Peyer's patch (tissue), 4 donors: Measurements from ENCODE around the gene SPACA9. TPM values are rescaled to one million over a fixed set of nuclear protein-coding genes. Genes with fewer than 3 reads are reported as not detected.

ENCODE experiments used
- DNase-seq, 3 donors: peaks; one replicate each; pipeline ENCODE4 v3.0.0-alpha.2; 2017 to 2019
- H3K27ac ChIP-seq, 4 donors: fragments of 200-600 bp; sonication (generic); one replicate each; pipeline ENCODE4 v1.5.1; 2016 to 2019
- H3K27me3 ChIP-seq, 2 donors: fragments of 200-600 bp; sonication (generic); one replicate each; pipeline ENCODE4 v1.5.1; 2019
- H3K36me3 ChIP-seq, 3 donors: fragments of 200-600 bp; sonication (generic); one replicate each; pipeline ENCODE4 v1.5.1; 2016 to 2019
- H3K4me1 ChIP-seq, 4 donors: fragments of 200-600 bp; sonication (generic); one replicate each; pipeline ENCODE4 v1.5.1; 2016 to 2019
- H3K4me3 ChIP-seq, 4 donors: fragments of 200-600 bp; sonication (generic); 1 replicate in 3 of 4; 2 replicates in 1 of 4; pipeline ENCODE4 v1.5.1; 2016 to 2019; ENCODE audit warnings: mild to moderate bottlenecking in 1 of 4
- H3K9me3 ChIP-seq, 4 donors: fragments of 200-600 bp; sonication (generic); one replicate each; pipeline ENCODE4 v1.5.1; 2016 to 2019; ENCODE audit warnings: mild to moderate bottlenecking in 1 of 4
- POLR2A ChIP-seq, 2 donors: fragments of 450-650 bp; IDR thresholded peaks; one replicate each; pipeline ENCODE4 v1.5.1; 2017; ENCODE audit warnings: antibody characterized with exemption in 2 of 2, mild to moderate bottlenecking in 2 of 2, moderate library complexity in 2 of 2
- total RNA-seq, 4 donors: library from RNA; depleted of rRNA; stranded (reverse); fragments of >200 nt; gene quantifications; one replicate each; pipeline ENCODE4 v1.1.0, GENCODE V29; 2016
- TF ChIP-seq, protein P1 (sequence below), 6 experiments: fragments of 450-650 bp in 4 of 6; fragments of 200-600 bp in 2 of 6; sonication (generic) in 1 of 6; IDR thresholded peaks; one replicate each; pipeline ENCODE4 v1.5.1; 2017 to 2019; ENCODE audit warnings: antibody characterized with exemption in 6 of 6, mild to moderate bottlenecking in 3 of 6, moderate library complexity in 1 of 6

SPACA9 gene
- total RNA-seq, 4 donors from 2014 or later: 0.53 to 1.8 (median 1.2) TPM; not detected in 1

DNA sequence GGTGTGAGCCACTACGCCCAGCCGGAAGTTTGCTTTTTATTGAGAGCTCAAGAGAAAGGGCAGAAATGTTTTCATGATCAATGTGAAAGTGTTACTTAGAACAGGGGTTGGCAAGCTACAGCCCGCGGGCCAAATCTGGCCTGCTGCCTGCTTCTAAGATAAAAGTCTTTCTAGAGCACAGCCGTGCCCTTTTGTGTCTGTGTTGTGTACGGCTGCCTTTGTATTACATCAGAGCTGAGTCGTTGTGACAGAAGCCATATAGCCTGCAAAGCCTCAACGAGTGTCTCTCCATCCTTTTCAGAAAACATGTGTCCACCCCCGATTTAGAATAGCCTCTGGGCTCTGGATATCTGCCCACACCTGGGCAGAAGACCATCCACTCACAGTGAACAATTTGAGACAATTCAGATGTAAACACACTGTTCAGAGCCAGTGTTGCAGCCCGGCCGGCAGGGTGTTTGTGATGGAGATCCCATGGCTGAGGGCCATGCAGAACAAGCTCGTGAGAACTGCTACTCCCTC is 29.5 kb upstream of the SPACA9 start:
- Histone ChIP-seq H3K27ac (no peak overlapping the region), H3K9me3 (no peaks in the 10 kb centered on the region), H3K4me3 (no peak overlapping the region), H3K36me3 (no peaks in the 10 kb centered on the region), H3K27me3 (no peaks in the 10 kb centered on the region), H3K4me1 (no peaks in the 10 kb centered on the region)
- TF ChIP-seq, protein P1, sequence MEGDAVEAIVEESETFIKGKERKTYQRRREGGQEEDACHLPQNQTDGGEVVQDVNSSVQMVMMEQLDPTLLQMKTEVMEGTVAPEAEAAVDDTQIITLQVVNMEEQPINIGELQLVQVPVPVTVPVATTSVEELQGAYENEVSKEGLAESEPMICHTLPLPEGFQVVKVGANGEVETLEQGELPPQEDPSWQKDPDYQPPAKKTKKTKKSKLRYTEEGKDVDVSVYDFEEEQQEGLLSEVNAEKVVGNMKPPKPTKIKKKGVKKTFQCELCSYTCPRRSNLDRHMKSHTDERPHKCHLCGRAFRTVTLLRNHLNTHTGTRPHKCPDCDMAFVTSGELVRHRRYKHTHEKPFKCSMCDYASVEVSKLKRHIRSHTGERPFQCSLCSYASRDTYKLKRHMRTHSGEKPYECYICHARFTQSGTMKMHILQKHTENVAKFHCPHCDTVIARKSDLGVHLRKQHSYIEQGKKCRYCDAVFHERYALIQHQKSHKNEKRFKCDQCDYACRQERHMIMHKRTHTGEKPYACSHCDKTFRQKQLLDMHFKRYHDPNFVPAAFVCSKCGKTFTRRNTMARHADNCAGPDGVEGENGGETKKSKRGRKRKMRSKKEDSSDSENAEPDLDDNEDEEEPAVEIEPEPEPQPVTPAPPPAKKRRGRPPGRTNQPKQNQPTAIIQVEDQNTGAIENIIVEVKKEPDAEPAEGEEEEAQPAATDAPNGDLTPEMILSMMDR (IDR thresholded peaks at IDR 0.05): no peak
- TF ChIP-seq POLR2A (IDR thresholded peaks at IDR 0.05): no peak
- no peak for DNase-seq

DNA sequence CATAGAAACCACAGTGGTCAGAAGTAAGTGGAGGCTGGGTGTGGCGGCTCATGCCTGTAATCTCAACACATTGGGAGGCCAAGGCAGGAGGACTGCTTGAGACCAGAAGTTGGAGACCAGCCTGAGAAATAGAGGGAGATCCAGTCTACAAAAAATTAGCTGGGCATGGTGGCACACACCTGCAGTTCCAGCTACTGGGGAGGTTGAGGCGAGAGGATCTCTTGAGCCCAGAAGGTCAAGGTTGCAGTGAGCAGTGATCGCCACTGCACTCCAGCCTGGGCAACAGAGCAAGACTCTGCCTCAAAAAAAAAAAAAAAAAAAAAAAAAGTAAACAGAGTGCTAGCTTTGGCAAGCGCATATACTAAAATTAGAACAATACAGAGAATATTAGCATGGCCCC is 25.2 kb upstream of the SPACA9 start:
- DNase-seq: no peak
- Histone ChIP-seq H3K36me3 (no peaks in the 10 kb centered on the region), H3K27ac (no peak overlapping the region), H3K4me3 (no peak overlapping the region), H3K27me3 (no peaks in the 10 kb centered on the region), H3K9me3 (no peaks in the 10 kb centered on the region), H3K4me1 (peaks cover 0 to 13% (median 0%) of the 10 kb centered on the region in 4 donors)
- TF ChIP-seq, protein P1 (IDR thresholded peaks at IDR 0.05): no peak
- no peak for TF ChIP-seq POLR2A (IDR thresholded peaks at IDR 0.05)

DNA sequence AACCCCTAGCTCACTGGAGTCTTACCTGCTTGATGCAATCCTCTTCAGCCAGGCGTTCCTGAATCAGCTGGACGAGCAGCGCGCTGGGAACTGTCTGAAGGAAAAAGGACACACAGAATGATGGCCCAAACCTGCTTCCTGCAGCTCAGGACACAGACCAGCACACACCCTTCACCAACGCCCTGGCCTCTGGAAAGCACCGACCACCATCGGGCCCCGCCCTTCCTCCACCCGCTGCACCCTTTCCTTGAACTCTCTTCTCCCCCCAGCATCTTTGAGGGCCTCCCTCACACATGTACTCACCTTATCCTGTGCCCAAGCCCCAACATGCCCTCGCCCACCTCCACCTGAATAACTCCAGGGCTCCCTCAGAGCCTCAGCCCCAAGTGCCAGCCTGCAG is 23.9 kb upstream of the SPACA9 start:
- H3K4me3 ChIP-seq: no peak overlapping the region
- no peak for TF ChIP-seq POLR2A (IDR thresholded peaks at IDR 0.05)
- TF ChIP-seq, protein P1 (IDR thresholded peaks at IDR 0.05): no peak
- H3K36me3 ChIP-seq: no peaks in the 10 kb centered on the region
- H3K27ac ChIP-seq: no peak overlapping the region
- no peaks in the 10 kb centered on the region for H3K27me3 ChIP-seq
- H3K4me1 ChIP-seq: peaks cover 0 to 14% (median 0%) of the 10 kb centered on the region in 4 donors
- DNase-seq: no peak
- H3K9me3 ChIP-seq: no peaks in the 10 kb centered on the region

DNA sequence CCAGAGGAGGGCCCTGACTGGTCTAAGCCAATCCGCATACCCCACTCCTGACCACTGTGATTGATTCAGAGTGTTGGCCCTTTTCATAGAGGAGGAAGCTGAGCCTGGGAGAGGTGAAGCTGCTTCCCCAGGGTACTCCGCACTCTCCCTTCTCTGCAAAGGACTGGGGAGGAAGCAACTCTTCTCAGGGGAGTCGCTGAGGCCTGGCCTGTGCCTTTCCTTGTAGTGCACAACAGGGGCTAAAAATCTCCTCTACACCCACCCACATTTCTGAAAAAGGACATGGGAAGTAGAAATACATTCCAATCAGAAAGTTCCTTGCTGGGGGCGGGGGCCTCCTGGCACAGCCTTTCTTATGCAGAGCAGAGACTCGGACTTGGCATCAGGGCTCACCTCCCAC is 22.8 kb upstream of the SPACA9 start:
- Histone ChIP-seq H3K9me3 (no peaks in the 10 kb centered on the region), H3K36me3 (no peaks in the 10 kb centered on the region), H3K27me3 (no peaks in the 10 kb centered on the region), H3K4me3 (no peak overlapping the region), H3K4me1 (peaks cover 0 to 14% (median 0%) of the 10 kb centered on the region in 4 donors), H3K27ac (no peak overlapping the region)
- TF ChIP-seq POLR2A (IDR thresholded peaks at IDR 0.05): no peak
- TF ChIP-seq, protein P1 (IDR thresholded peaks at IDR 0.05): no peak
- no peak for DNase-seq

DNA sequence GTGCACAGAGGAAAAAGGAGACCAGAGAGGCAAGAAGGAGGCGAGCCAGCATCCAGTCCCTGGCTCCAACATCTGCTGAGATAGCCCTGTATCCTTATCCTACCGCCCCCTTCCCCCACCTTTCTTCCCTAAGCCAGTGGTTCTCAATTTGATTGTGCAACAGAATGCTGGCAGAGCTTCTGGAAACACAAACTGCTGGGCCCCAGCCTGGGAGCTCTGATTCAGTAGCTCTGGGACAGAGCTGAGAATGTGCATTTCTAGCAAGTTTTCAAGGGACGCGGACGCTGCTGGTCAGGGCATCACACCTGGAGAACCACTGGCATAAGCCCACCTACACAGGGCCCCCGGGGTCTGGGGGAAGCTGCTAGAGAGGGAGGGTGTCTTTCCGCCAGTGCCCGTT is 21.7 kb upstream of the SPACA9 start:
- Histone ChIP-seq H3K9me3 (no peaks in the 10 kb centered on the region), H3K4me3 (no peak overlapping the region), H3K4me1 (peaks cover 0 to 14% (median 0%) of the 10 kb centered on the region in 4 donors), H3K27ac (peak overlapping the region in 2 of 4 donors; percentile 4 to 52), H3K36me3 (no peaks in the 10 kb centered on the region), H3K27me3 (no peaks in the 10 kb centered on the region)
- DNase-seq: peak in 1 of 3 donors; percentile 52
- no peak for TF ChIP-seq POLR2A (IDR thresholded peaks at IDR 0.05)
- TF ChIP-seq, protein P1 (IDR thresholded peaks at IDR 0.05): no peak
